Measurements from ENCODE around the gene ECM1.

ECM1 gene

GRCh38 chr1:150559656-150560010 lies 51.7 kb downstream of the ECM1 start:
- no peak for DNase-seq

GRCh38 chr1:150560011-150560438 lies 52.1 kb downstream of the ECM1 start:
- peak; percentile 32 to 74 (median 58) for DNase-seq

GRCh38 chr1:150560576-150561253 lies 52.8 kb downstream of the ECM1 start:
- peak; percentile 46 to 82 (median 63) for DNase-seq

- DNase-seq: peak in 4 of 5 experiments; percentile 38 to 81 (median 50)
Measured at GRCh38 chr1:150561254-150561973, 53.5 kb downstream of the ECM1 start.

- peak; percentile 56 to 94 (median 76) for DNase-seq
Measured at GRCh38 chr1:150561974-150562445, 54.1 kb downstream of the ECM1 start.

GRCh38 chr1:150562446-150563339 lies 54.8 kb downstream of the ECM1 start:
- peak in 4 of 5 experiments; percentile 44 to 91 (median 56) for DNase-seq
